Femur (tissue), 1 donor: ENCODE measurements around the gene MT1HL1.
A peak's percentile ranks its signal among the peaks of the same experiment; 100 is the strongest.
"Not testable (repeated sequence)": the region's sequence is repeated elsewhere in the genome, so short reads cannot be mapped to it uniquely, and the experiment has no call there.

Experiments used
- DNase-seq: peaks from one replicate; pipeline ENCODE4 v3.0.0-alpha.2; 2017

MT1HL1 gene

GRCh38 chr1:237013608-237014007 lies 9.4 kb upstream of the MT1HL1 start:
- DNase-seq: no peak

GRCh38 chr1:237012788-237013383 lies 8.6 kb upstream of the MT1HL1 start:
- DNase-seq: peak; percentile 26

DNA sequence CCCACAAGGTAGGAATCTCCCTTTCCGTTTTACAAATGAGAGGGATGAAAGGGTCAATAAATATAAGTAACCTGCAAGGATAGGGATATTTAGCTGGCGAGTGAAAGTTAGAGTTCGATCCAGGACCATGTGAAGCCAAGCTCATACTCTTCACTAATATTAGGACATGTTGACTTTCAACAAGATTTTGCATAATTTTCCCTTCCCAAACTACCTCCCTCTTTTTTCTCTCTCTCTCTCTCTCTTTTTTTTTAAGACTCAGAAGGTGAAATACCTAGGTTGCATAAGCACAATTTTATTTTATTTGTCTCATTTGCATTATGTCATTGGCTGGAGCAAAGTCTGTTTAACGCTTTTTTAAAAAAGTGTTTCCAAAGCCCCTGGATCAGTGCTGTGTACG lies 8.1 kb upstream of the MT1HL1 start:
- no peak for DNase-seq

- no peak for DNase-seq
Observed at GRCh38 chr1:237011432-237011831, 7.2 kb upstream of the MT1HL1 start.

GRCh38 chr1:237009611-237010010 lies 5.4 kb upstream of the MT1HL1 start:
- no peak for DNase-seq

- DNase-seq: no peak
Observed at GRCh38 chr1:237007147-237007881, 3.1 kb upstream of the MT1HL1 start.

GRCh38 chr1:237005674-237006073 lies 1.4 kb upstream of the MT1HL1 start:
- no peak for DNase-seq

DNA sequence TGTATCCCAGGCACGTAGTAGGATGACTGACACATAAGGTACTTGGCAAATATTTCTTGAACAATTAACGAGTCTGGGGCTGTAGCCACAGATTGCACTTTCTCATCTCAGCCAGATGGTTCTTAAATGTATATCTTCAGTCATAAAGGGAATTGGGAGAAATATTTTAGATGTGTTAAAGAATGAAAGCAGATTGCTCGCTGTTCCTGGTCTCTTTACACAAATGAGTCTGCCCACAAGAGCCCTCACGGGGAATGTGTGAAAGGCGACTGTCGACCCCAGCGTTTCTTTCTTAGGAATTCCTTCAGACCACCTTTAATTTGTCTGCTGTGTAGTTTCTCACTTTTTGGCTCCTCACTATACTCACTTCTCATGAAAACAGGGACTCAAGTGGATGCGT lies 725 bp downstream of the MT1HL1 start:
- no peak for DNase-seq

DNA sequence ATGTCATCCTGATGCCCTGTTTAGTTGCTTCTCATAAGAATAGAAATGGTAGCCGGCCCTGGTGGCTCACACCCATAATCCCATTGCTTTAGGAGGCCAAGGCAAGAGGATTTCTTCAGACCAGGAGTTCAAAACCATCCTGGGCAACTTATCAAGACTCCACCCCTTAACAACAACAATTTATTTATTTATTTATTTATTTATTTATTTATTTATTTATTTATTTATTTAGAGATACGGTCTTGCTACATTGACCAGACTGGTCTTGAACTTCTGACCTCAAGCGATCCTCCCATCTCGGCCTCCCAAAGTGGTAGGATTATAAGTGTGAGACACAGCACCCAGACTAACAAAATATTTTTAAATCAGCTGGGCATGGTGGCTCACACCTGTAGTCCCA lies 4.0 kb downstream of the MT1HL1 start:
- no peak for DNase-seq

- no peak for DNase-seq
Observed at GRCh38 chr1:236998546-236998945, 5.7 kb downstream of the MT1HL1 start.

- DNase-seq: no peak
Observed at GRCh38 chr1:236997882-236998281, 6.4 kb downstream of the MT1HL1 start.

DNA sequence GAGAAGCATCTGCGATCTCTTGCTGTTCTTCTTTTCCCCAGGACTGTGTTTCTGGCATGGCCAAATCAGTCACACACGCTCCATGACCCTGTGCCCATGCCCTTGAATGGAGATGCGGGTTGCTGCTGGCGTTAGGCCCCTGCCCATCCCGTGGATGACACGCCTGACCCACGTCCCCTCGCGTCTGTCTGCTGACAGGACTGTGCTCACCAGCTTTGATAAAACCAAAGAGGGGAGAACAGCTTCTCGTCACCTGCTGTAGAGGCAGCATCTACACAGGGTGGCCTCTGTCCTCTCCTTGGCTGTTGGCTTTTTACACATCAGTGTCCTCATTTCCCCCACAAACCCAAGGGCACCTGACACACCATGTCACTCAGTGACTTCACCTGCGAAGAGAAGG lies 6.9 kb downstream of the MT1HL1 start:
- no peak for DNase-seq

DNA sequence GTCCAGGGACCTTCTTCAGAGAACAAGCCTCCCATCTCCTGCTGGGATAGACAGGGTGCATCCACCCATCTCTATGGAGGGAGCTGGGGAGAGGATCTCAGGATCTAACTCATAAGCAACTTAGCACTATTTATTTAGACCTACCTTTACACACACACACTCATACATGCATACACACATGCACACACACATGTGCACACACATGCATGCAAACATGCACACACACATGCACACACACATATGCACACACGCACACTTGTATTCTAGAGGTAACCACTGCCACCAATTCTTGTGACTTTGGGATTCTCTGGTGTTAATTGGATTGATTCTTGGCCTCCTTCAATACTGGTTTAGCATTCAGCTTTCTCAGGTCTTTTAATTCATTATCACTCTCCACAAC lies 9.8 kb downstream of the MT1HL1 start:
- DNase-seq: no peak

- no peak for DNase-seq
Observed at GRCh38 chr1:236992449-236992848, 11.8 kb downstream of the MT1HL1 start.

DNA sequence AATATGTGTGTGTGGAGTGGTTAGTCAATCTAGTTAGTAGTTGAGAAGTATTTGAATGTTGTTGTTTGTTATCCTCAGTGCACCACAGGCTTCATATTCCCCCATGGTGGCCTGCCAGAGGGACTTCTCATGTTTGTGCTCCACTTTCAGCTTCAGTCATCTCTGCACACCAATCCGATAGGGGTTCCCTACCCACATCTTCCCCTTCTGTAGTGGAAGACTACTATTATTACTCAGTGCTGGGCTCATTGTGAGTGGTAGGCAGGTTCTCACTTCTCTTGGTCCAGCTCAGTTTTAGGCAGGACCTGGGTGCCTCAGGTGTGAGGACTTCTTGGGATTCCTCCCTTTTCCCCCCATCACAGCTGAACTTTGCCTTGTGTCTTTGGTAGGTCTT lies 14.2 kb downstream of the MT1HL1 start:
- DNase-seq: no peak

DNA sequence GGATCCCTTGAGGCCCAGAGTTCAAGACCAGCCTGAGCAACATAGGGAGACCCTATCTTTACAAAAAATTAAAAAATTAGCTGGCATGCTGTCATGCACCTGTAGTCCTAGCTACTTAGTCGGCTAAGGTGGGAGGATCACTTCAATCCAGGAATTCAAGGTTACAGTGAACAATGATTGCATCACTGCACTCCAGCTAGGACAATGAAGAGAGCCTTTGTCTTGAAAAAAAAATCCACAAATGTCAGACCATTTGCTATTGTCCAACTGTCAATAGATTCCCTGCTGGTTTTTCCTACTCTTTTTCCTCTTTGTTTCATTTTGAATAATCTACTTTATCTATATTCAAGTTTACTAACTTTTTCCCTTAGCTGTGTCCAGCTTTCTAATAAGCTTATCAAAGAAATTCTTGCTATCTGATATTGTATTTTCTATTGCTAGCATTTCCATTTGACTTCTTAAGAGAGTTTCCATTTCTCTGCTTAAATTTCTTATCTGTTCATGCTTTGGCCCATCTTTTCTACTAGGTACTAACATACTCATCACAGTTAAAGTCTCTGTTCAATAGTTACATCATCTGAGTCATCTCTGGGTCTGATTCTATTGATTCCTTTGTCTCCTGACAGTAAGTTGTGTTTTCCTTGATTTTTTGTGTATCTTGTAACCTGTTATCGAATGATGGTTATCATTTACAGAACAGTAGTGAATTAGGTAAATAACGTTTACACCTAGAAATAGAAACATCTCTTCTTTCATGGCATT lies 14.8 kb downstream of the MT1HL1 start:
- no peak for DNase-seq

DNA sequence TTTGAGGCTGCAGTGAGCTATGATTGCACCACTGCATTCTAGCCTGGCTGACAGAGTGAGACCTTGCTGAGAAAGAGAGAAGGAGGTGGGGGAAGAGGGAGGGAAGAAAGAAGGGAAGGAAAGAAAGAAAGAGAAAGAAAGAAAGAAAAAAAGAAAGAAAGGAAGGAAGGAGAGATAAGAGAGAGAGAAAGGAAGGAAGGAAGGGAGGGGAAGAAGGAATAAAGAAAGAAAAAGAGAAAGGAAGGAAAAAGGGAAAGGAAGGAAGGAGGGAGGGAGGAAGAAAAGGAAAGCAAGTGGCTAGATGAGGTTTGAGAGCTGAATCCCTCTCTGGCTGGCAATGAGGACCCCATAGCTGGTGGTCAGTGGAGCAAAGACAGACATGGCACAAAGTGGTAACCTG lies 20.4 kb downstream of the MT1HL1 start:
- no peak for DNase-seq

GRCh38 chr1:236982380-236982779 lies 21.9 kb downstream of the MT1HL1 start:
- DNase-seq: no peak

DNA sequence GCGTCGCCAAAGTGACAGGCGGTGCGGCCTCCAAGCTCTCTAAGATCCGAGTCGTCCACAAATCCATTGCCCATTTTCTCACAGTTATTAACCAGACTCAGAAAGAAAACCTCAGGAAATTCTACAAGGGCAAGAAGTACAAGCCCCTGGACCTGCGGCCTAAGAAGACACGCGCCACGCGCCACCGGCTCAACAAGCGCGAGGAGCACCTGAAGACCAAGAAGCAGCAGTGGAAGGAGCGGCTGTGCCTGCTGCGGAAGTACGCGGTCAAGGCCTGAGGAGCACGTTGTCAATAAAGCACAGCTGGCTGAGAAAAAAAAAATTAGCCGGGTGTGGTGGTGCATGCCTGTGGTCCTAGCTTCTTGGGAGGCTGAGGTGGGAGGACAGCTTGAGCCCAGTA lies 22.8 kb downstream of the MT1HL1 start:
- DNase-seq: not testable (repeated sequence)

GRCh38 chr1:236980673-236981072 lies 23.6 kb downstream of the MT1HL1 start:
- DNase-seq: no peak

GRCh38 chr1:236979149-236979900 lies 24.9 kb downstream of the MT1HL1 start:
- DNase-seq: no peak

DNA sequence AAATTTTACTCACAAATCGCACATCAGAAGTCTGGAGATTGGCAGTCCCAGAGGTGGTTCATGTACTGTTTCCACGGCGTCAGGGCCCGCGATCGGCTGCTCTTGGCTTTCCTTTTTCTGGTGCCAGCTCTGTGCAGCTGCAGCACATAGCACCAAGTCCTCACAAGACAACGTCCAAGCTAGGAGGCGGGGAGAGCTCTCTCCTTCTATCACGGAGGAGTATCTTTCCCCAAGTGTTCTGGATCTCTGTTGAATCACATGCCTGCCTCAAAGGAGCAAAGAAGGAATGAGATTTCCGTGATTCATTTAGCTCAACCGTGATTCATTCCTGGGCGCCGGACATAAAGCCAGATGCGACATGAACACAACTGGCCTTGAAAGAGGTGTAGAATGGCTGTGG lies 25.5 kb downstream of the MT1HL1 start:
- no peak for DNase-seq

DNA sequence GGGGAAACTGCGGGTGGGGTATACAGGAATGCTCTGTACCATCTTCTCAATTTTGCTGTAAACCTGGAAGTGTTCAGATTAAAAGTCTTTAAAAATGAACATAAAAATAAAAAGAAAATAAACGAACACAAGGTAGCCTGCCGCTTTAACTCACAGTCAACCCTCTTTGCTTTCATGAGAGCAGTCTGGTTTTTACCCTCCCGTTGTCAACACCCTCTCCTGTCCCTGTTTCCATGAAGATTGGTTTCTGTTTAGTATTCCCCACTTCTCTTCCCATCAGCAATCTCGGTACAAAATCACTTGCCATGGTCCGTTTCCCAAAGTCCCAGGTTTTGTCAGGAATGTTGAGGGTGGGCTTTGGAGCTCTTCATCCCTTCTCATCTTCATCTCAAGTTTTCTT lies 28.8 kb downstream of the MT1HL1 start:
- DNase-seq: no peak
